Measurements from ENCODE around the gene MYO10.

The MYO10 gene

DNA sequence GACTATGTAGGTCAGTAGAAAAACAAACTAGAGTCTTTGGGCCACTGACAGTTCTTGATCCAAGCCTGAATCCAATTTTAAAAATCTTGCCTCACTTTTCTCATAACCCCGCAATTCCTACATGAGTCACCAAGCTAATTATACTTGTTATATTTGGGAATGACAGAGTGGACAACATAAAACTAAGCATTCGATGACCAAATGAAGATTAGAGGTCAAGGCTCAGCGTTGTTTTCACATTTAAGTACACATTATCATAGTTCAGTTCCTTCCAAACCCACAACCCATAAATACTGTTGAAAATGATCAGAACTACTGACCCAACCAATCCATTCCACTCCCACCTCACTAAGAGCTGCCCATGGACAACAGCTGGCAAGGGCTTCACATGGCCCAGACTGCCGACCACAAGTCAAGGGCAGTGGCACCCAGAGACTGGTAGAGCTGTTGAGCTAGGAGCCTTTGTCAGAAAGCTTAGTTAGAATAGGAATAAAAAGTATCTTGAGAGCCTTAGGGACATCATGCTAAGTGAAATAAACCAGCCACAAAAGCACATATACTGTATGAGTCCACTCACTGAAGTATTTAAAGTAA is 64.2 kb downstream of the MYO10 start:
- TF ChIP-seq, protein P1, sequence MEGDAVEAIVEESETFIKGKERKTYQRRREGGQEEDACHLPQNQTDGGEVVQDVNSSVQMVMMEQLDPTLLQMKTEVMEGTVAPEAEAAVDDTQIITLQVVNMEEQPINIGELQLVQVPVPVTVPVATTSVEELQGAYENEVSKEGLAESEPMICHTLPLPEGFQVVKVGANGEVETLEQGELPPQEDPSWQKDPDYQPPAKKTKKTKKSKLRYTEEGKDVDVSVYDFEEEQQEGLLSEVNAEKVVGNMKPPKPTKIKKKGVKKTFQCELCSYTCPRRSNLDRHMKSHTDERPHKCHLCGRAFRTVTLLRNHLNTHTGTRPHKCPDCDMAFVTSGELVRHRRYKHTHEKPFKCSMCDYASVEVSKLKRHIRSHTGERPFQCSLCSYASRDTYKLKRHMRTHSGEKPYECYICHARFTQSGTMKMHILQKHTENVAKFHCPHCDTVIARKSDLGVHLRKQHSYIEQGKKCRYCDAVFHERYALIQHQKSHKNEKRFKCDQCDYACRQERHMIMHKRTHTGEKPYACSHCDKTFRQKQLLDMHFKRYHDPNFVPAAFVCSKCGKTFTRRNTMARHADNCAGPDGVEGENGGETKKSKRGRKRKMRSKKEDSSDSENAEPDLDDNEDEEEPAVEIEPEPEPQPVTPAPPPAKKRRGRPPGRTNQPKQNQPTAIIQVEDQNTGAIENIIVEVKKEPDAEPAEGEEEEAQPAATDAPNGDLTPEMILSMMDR (IDR thresholded peaks at IDR 0.05) = no peak

DNA sequence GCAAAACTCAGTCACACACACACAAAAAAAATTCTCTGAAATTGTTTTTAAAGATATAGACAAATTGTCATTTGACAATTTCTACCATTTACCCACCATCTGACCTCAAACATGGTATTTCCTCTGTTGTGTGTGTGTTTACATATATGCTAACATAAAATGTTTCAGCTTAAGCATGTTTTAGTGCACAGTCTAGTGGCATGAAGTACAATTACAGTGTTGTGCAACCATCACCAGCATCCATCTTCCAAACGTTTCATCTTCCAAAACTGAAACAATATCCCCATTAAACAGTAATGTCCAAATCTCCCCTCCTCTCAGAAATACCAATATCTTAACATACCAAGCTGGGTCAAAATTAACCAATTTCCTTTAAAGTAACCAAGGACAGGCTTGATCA is 65.2 kb downstream of the MYO10 start:
- TF ChIP-seq, protein P1 (IDR thresholded peaks at IDR 0.05) = no peak

DNA sequence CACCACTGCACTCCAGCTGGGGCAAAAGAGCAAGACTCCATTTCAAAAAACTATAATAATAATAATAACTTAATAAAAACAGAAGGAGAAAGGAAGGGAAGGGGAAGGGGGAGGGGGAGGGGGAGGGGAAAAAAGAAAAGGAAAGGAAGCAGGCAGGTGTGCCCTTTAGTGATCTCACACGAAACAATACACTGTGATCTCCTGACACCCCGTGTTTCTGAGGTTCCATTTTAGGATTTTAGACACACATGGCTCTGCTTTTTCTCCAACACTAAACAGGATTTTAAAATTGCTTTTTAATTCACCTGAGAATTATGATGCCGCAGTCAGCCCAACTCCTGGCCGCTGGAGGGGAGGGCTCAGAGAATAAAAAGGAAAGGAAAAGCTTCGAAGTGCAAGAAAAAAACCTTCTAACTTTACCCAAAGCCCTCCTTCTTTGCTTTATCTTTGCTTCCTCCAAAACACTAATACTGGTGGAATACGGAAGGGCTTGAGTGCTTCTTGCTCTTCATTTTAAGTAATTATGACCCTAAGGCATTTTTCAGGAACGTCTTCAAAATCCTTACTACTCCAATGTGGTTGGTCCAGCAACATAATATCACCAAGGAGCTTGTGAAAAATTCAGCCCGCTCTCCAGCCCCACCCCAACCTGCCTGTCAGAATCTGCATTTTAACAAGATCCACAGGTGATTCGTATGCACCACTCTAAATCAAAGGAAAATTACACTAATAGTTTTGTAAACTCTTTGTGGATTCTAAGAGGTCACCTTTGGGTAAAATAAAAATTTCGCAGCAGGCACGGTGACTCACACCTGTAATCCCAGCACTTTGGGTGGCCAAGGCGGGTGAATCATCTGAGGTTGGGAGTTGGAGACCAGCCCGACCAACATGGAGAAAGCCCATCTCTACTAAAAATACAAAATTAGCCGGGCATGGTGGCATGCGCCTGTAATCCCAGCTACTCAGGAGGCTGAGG is 66.0 kb downstream of the MYO10 start:
- TF ChIP-seq, protein P1 (IDR thresholded peaks at IDR 0.05) = no peak

DNA sequence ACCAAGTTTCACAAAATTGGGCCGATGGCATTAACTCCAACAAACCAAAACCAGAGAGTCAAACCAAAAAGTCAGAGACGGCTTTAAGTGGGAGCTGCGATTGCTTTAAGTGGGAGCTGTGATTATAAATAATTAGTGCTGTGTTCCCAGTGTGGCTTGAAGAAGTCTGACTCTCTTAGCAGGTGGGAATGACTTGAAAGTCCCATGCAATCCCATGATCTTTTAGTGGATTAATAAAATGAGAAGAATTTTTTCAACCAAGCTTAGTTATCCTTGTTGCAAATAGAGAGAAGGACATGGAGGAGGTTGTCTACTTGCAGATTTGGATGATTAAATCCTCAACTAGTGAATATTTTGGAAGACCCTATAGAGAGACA is 68.5 kb downstream of the MYO10 start:
- TF ChIP-seq, protein P1 (IDR thresholded peaks at IDR 0.05) = no peak

DNA sequence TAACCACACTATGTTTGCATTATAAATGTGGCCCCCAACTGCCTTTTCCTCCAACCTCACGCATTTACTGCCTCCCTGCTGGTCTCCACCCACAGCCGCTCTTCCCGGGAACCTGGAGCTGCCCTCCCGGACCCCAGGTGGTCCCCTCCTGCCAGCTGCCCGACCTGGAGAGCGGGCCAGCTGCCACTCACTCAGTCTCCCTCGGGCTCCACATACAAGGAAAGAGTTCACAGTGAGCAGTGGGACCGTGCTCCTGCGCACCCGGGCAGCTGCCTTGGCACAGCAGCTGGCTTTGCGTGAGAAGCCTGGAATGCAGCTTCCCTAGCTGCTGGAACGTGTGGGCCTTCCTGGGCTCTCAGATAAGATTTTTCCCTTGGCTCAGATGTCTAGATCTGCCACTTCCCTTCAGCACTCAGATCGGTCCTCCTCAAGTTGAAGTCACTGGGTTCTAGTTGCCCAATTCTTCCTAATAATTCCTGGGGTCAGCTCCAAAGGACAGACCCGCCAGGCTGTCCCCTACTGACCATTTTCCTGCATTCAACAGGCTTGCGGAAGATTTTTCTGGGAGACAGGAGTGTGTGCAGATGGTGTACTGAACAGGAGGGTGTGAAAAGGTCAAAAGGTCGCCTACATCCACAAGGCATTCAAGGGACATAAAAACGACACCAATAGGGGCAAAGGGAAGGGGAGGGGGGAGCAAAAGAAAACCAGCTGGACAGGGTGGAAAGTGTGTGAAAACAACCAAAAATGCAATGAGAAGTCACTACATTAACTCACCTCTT is 69.1 kb downstream of the MYO10 start:
- TF ChIP-seq, protein P1 (IDR thresholded peaks at IDR 0.05) = no peak

DNA sequence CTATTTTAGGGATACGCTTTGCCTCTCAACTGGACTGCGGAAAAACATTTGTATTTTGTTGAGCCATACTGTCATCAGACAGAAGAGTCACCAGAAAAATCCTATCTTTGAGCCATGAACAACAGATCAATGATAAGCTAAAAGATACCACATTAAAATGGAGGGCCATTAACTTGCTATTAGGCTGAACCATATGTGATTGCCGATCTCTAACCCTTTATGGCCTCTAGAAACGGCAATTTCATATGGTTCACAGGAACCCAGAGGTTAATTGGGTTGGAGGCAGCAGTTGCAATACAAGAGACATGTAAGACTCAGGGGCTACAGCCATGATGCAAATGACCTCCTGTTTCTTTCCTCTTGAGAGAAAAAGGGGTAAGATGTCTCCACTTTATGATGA is 69.8 kb downstream of the MYO10 start:
- TF ChIP-seq, protein P1 (IDR thresholded peaks at IDR 0.05) = no peak

DNA sequence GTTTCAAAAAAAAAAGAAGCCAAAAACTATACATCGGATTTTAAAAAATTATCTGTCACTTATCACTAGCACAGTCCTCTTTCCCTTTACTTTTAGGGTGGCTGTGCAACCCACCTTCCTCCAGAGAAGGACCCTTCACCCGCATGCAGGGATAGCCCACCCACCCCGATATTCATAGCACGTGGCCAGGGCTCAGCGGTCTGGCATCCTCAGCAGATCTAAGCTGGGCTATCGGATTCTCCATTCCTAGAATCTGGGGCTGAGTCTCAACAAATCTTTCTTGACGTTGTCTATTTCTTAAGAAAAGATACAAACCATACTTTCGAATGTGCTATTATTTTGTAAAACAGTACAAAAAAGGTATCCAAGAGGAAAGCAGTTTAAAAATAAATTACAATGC is 70.9 kb downstream of the MYO10 start:
- TF ChIP-seq, protein P1 (IDR thresholded peaks at IDR 0.05) = no peak

Measured in LNCAP (cell line).